ENCODE data around the gene PPM1D.
A peak's percentile ranks its signal among the peaks of the same experiment; 100 is the strongest.

PPM1D gene

DNA sequence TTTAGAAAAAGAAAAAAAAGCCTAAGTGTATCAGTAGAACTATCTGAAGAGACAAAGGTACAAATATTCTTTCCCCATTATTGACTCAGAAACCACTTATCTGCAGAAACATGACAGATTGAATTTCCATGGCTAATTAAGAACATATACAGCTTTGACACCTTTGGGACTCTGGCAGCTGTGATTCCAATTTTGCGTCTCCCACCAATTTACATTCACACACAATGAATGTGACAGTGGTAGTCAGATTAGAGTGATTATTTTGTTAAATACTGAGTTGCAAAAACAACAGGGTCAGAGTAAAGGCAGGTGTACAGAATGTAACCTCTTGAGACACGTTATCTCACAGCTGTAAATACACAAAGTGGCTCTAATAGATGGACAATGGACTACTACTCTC lies 5.3 kb upstream of the PPM1D start:
- TF ChIP-seq, protein P1, sequence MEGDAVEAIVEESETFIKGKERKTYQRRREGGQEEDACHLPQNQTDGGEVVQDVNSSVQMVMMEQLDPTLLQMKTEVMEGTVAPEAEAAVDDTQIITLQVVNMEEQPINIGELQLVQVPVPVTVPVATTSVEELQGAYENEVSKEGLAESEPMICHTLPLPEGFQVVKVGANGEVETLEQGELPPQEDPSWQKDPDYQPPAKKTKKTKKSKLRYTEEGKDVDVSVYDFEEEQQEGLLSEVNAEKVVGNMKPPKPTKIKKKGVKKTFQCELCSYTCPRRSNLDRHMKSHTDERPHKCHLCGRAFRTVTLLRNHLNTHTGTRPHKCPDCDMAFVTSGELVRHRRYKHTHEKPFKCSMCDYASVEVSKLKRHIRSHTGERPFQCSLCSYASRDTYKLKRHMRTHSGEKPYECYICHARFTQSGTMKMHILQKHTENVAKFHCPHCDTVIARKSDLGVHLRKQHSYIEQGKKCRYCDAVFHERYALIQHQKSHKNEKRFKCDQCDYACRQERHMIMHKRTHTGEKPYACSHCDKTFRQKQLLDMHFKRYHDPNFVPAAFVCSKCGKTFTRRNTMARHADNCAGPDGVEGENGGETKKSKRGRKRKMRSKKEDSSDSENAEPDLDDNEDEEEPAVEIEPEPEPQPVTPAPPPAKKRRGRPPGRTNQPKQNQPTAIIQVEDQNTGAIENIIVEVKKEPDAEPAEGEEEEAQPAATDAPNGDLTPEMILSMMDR (conservative IDR thresholded peaks at IDR 0.05) = no peak
- H3K27ac ChIP-seq = no peak overlapping the region

DNA sequence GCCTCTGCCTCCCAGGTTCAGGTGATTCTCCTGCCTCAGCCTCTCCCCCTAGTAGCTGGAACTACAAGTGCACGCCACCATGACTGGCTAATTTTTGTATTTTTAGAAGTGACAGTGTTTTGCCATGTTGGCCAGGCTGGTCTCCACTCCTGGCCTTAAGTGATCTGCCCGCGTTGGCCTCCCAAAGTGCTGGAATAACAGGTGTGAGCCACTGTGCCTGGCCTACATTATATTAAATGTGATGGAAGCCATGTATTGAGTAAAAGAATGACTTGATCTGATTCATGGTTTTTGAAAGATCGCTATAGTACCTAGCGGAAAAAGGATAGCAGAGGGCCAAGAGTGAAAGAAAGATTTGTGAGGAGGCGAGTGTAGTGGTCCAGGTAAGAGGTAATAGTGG lies 2.7 kb upstream of the PPM1D start:
- TF ChIP-seq, protein P1 (conservative IDR thresholded peaks at IDR 0.05) = no peak
- H3K27ac ChIP-seq = no peak overlapping the region

DNA sequence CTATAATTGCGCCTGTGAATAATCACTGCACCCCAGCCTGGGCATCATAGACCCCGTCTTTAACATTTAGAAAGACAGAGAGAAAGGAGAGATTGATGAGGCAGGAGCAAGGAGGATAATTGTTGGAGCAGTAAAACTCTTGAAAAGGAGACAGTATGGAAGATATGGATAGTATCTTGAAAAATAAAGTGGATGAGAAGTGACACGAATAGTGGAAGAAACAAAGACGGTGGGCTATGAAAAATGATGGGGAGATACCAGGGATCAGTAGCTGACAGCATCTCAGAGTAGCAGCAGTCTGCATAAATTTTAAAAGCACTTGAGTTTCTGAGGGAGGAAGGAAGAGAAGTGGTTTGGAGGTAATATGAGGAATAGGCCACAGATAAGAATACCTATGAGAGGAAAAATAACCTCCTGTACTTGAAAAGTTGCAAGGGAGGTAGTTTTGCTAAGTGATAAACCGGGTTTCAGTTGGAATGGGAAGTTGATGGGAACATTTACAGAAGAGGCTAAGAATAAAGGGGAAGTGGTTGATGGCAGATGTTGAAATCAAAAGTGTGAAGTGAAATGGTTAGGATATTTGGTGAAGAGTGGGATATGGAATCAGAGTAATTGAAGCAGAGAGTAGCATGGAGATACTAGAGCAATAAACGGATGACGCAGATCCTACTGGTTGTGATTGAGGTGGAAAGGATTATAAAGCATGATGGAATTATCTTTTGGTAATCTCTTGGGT lies 1.8 kb upstream of the PPM1D start:
- TF ChIP-seq, protein P1 (conservative IDR thresholded peaks at IDR 0.05) = no peak
- H3K27ac ChIP-seq = no peak overlapping the region

DNA sequence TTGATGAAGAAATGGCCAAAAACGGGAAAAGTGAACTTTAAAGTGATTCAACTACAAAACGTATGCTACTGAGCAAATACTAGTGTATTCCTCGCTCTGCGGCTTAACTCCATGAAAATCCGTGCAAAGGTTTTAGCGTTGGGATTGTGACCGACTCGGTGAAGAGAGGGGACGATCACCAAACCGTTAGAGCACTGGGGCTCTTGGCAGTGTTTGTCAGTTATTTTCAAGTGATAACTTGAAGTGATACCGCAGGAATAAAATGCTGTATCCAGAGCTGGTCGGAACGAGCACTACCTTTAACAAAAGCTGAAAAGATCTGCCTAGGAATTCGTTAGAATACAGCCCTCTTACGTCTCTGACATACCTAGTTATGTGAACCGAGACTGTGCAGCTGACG lies 773 bp upstream of the PPM1D start:
- TF ChIP-seq, protein P1 (conservative IDR thresholded peaks at IDR 0.05) = no peak
- H3K27ac ChIP-seq = peak overlapping the region; percentile 89

DNA sequence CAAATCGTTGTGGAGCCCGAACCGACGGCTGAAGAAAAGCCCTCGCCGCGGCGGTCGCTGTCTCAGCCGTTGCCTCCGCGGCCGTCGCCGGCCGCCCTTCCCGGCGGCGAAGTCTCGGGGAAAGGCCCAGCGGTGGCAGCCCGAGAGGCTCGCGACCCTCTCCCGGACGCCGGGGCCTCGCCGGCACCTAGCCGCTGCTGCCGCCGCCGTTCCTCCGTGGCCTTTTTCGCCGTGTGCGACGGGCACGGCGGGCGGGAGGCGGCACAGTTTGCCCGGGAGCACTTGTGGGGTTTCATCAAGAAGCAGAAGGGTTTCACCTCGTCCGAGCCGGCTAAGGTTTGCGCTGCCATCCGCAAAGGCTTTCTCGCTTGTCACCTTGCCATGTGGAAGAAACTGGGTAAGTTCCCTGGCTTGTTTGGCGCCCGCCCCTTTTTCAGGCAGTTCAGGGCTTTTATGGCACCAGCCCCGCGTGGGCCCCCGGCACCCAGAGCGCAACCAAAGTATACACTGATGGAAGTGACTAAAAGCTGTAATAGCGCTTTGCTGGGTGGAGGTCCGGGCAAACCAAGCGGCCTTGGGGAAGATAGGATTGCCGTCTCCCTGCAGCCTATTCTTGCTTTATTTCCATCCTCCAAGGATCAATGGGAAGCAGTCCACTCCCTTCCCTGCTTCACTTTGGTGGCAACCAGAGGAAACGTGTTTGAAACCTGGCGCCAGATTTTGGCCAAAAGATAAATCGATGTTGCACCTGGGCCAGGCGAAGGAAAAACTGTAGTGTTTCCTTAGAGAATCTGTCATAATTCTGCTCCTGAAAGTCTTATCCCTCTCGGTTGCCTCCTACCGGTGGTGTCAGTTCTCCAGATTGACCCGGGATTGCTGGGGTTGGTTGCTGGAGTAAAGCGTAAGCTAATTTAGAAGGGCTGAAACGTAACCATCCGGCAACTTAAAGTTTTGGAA lies 775 bp downstream of the PPM1D start:
- TF ChIP-seq, protein P1 (conservative IDR thresholded peaks at IDR 0.05) = peak; percentile 83
- peak overlapping the region; percentile 89 for H3K27ac ChIP-seq

DNA sequence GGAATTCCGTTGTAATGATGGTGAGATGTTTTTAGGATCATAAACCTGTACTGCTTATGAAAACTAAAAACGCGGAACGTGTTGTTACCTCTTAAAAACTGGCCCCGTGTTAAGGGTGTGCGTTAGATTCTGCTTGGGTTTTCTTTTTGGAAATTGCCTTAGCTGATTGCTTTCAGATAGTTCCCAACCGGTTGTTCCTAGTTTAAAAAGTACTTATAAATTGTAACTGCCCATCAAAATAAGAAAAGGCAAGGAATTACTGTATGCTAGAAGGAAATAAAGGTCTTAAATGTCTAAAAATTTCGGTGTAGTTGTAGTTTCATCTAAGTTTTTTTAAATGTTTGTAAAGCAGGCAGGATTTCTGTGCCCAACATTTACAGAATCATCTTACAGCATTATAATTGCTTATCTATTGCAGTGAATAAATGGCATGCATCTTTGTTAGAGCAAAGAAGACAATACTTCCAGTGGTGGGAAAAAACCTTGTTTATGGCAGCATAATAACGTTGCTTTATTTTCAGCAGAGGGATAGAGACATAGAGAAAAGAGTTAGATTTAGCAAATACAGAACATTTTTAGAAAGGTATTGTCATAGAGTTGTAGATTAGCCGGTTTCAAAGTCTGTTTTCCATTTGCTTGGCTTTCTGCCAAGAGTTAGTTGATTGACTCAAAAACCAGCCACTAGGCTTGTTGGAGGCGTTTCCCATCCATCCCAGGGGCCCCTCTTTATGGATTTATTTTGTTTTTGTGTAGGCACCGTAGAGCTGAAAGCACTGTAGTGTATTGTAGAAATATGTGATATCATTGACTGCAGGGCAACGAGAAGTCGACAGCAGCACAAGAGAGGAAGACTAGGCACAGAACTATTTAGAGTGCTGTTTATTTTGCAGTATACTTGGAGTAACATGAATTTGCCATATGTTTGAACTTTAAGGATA lies 1.7 kb downstream of the PPM1D start:
- H3K27ac ChIP-seq = peak overlapping the region; percentile 89
- TF ChIP-seq, protein P1 (conservative IDR thresholded peaks at IDR 0.05) = peak; percentile 51
